Right lobe of liver (tissue), 6 donors: Measurements from ENCODE around the gene ELAPOR1. TPM values are rescaled to one million over a fixed set of nuclear protein-coding genes. Genes with fewer than 3 reads are reported as not detected.

ENCODE experiments used
- ATAC-seq, 4 donors: fragments of 200-7000 bp; cut with Tn5 transposase; one replicate each; pipeline ENCODE4 v1.9.1; 2020; ENCODE audit warnings: mild to moderate bottlenecking in 4 of 4, moderate library complexity in 4 of 4
- DNase-seq, 3 donors: peaks; one replicate each; pipeline ENCODE4 v3.0.0-alpha.2; 2020
- H3K27ac ChIP-seq, 3 donors: fragments of 200-600 bp; one replicate each; pipeline ENCODE4 v1.8.0; 2022
- H3K27me3 ChIP-seq, 2 donors: fragments of 200-600 bp; one replicate each; pipeline ENCODE4 v1.8.0; 2022
- H3K36me3 ChIP-seq, 4 donors: fragments of 200-600 bp; sonication (generic) in 1 of 4; one replicate each; pipeline versions ENCODE4 v1.5.1 to v1.8.0; 2017 to 2022; ENCODE audit warnings: control low read depth in 1 of 4
- H3K4me1 ChIP-seq, 4 donors: fragments of 200-600 bp; sonication (generic) in 1 of 4; one replicate each; pipeline versions ENCODE4 v1.5.1 to v1.8.0; 2017 to 2022; ENCODE audit warnings: control low read depth in 1 of 4
- H3K4me3 ChIP-seq, 3 donors: fragments of 200-600 bp; one replicate each; pipeline ENCODE4 v1.8.0; 2022
- H3K9me3 ChIP-seq, 4 donors: fragments of 200-600 bp; sonication (generic) in 1 of 4; one replicate each; pipeline versions ENCODE4 v1.5.1 to v1.8.0; 2017 to 2022; ENCODE audit warnings: control low read depth in 1 of 4
- POLR2A ChIP-seq: fragments of 450-650 bp; IDR thresholded peaks from one replicate; pipeline ENCODE4 v1.6.1; 2017; ENCODE audit warnings: antibody characterized with exemption, mild to moderate bottlenecking
- WGBS: methylation state at CpG from one replicate; pipeline ENCODE4 v1.1.6; 2018; ENCODE audit warnings: low coverage, low lambda C conversion rate; ENCODE audit not compliant: insufficient coverage; ENCODE audit errors: missing lambda C conversion rate; 5-methylcytosine and 5-hydroxymethylcytosine counted together
- intact Hi-C, 2 donors: fragments of 100-400 bp; cut with DNase I; formaldehyde crosslinking; loops; one replicate each; pipeline versions ENCODE4 v1.11.2 to v1.14.1; 2022
- total RNA-seq, 6 experiments: library from RNA; depleted of rRNA in 2 of 6; stranded (reverse); fragments of >200 nt in 2 of 6; fragmentation: NEBNext Ultra II Directional in 3 of 6; extraction: Animal tissue kit (Norgen Biotek cat#: 25700) in 3 of 6; gene quantifications; one replicate each; pipeline versions ENCODE4 v1.1.0 to v1.2.4, GENCODE V29; 2016 to 2023
- TF ChIP-seq, protein P1 (sequence below), 4 donors: fragments of 200-600 bp in 3 of 4; fragments of 450-650 bp in 1 of 4; IDR thresholded peaks; one replicate each; pipeline versions ENCODE4 v1.5.1 to v1.8.0; 2016 to 2022; ENCODE audit warnings: antibody characterized with exemption in 4 of 4, mild to moderate bottlenecking in 2 of 4
- donor health status: DM: no; HTN: yes; CAD: no.
- donor health status: DM: no; HTN: no; CAD: no.
- donor health status: DM: no; HTN: no; CAD: no.
- donor health status: DM: no; HTN: yes; CAD: no.
- donor health status: DM: no; HTN: yes; CAD: no.

Gene ELAPOR1
- total RNA-seq, 6 experiments from 2014 or later: 0.16 to 1.2 (median 0.22) TPM

DNA sequence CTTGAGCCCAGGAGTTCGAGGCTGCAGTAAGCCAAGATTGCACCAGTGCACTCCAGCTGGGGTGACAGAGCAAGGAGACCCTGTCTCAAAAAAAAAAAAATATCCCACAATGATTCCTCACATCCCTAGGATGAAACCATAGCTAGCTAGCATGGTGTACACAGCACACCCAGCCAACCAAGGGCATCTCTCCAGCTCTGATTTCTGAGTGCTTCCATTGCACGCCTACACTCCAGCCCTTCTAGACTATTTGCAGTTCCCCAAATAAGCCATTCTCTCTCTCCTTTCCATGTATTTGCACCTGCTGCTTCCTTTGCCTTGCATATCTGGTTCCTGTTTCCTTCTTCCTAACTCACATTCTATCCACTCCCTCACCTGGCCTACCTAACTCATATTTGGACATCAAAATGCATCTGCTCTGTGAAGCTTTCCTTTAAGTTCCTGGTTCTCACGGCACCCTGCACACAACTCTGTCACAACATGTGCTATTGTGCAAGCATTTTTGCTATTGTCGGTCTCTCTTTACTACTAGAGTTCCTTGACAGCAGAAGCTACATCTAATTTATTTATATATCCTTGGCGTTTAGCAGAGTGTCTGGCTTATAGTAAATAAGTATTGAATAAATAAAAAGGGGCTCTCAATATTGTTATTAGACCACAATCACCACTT is 2.4 kb upstream of the ELAPOR1 start:
- no peak overlapping the region for H3K27ac ChIP-seq
- peaks cover 0 to 18% (median 0%) of the 10 kb centered on the region in 4 donors for H3K4me1 ChIP-seq
- H3K27me3 ChIP-seq: peaks cover 5 to 6% of the 10 kb centered on the region in 2 donors
- no peak for DNase-seq
- no peaks in the 10 kb centered on the region for H3K36me3 ChIP-seq
- TF ChIP-seq POLR2A: no peak
- TF ChIP-seq, protein P1, sequence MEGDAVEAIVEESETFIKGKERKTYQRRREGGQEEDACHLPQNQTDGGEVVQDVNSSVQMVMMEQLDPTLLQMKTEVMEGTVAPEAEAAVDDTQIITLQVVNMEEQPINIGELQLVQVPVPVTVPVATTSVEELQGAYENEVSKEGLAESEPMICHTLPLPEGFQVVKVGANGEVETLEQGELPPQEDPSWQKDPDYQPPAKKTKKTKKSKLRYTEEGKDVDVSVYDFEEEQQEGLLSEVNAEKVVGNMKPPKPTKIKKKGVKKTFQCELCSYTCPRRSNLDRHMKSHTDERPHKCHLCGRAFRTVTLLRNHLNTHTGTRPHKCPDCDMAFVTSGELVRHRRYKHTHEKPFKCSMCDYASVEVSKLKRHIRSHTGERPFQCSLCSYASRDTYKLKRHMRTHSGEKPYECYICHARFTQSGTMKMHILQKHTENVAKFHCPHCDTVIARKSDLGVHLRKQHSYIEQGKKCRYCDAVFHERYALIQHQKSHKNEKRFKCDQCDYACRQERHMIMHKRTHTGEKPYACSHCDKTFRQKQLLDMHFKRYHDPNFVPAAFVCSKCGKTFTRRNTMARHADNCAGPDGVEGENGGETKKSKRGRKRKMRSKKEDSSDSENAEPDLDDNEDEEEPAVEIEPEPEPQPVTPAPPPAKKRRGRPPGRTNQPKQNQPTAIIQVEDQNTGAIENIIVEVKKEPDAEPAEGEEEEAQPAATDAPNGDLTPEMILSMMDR (IDR thresholded peaks at IDR 0.05): no peak
- no peaks in the 10 kb centered on the region for H3K9me3 ChIP-seq
- WGBS: 45% methylated on average over 5 of the region's 5 CpGs
- ATAC-seq: no peak
- H3K4me3 ChIP-seq: no peak overlapping the region
- intact Hi-C loops: no loop called here

DNA sequence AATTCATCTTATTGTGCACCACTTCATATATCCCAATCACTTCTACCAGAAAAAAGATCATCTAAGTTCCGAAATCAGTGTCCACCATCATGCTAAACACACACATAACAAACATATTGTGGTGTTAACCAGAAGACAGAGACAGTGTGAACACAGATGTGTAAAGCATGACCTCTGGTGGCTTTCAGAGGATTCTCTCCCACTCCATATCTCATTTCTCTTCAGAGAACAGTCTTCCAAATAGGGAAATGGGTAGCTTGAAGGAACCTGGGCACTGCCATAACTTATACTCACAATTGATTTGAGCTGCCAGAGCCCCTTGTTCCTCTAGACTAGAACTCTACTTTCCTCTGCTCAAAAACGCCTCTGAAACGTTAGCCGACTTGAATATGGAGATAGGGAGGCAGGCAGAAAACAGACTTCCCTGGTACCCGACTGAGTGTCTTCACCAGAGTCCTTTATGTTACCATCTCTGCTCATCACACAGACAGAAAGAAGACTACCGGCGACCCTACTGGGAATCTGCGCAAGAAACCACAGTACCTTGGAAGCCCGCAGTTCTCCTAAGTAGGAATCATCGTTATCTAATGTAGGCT is 1.8 kb upstream of the ELAPOR1 start:
- WGBS: 33% methylated on average over 10 of the region's 10 CpGs
- no peak overlapping the region for H3K4me3 ChIP-seq

DNA sequence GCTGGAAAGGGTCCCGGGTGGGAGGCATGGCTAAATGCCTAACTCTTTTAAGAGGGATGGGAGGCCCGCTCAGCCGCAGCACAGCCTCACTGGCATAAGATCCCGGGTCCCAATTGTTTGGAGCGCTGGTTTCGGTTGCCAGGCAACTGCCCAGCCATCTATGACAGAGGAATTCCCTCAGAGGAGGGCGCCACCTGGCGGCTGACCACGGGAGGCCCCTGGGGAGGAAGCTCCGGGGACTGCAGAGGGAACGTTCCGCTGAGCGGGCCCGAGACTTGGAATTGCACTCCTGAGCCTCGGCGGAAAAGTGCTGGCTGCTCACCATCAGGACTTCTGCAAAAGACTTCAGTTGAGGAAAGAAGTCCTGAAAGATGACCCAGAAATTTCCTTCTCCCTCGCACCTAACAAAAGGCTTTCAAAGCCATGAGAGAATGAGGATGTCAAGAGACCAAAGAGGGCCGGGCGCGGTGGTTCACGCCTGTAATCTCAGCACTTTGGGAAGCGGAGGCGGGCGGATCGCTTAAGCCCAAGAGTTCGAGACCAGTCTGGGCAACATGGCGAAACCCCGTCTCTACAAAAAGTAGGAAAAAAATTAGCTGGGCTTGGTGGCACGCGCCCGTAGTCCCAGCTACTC is 1.1 kb upstream of the ELAPOR1 start:
- H3K27ac ChIP-seq: no peak overlapping the region
- ATAC-seq (peak; percentile 95 to 97 (median 96)), DNase-seq (peak; percentile 92 to 94 (median 93))
- H3K4me1 ChIP-seq: peaks cover 0 to 18% (median 0%) of the 10 kb centered on the region in 4 donors
- peaks cover 5 to 6% of the 10 kb centered on the region in 2 donors for H3K27me3 ChIP-seq
- TF ChIP-seq, protein P1 (IDR thresholded peaks at IDR 0.05): peak; percentile 87 to 99 (median 98)
- TF ChIP-seq POLR2A: no peak
- WGBS: 11% methylated on average over 24 of the region's 31 CpGs
- H3K4me3 ChIP-seq: peak overlapping the region in 1 of 3 donors; percentile 3
- intact Hi-C loops: no loop called here
- H3K36me3 ChIP-seq: no peaks in the 10 kb centered on the region
- no peaks in the 10 kb centered on the region for H3K9me3 ChIP-seq

More for the DNA sequence above, 1.8 kb upstream of the ELAPOR1 start:
- Histone ChIP-seq H3K9me3 (no peaks in the 10 kb centered on the region), H3K4me1 (peaks cover 0 to 18% (median 0%) of the 10 kb centered on the region in 4 donors), H3K27ac (no peak overlapping the region), H3K27me3 (peaks cover 5 to 6% of the 10 kb centered on the region in 2 donors), H3K36me3 (no peaks in the 10 kb centered on the region)
- peak; percentile 59 to 76 (median 64) for ATAC-seq
- TF ChIP-seq, protein P1 (IDR thresholded peaks at IDR 0.05): peak in 1 of 4 donors; percentile 31
- no peak for TF ChIP-seq POLR2A
- DNase-seq: no peak
- intact Hi-C loops: no loop called here

DNA sequence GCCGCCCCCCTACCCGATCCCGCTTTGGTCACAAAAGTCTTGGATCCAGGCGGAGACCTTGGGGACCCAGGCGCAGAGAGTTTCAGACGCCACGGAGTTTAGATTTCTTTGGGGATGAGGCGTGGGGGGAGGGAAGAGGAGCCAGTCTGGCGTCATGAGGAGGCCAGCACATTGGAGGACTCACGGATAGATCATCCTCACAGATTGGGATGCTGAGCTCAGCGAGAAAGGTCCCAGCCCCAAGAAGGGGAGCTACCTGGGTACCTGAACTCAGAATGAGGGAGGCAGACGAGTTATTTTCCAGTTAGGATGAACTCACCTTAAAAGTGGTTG is 393 bp downstream of the ELAPOR1 start:
- ATAC-seq: no peak

More for the DNA sequence above, 393 bp downstream of the ELAPOR1 start:
- no peak for DNase-seq
- no peak overlapping the region for H3K4me3 ChIP-seq
- no peaks in the 10 kb centered on the region for H3K9me3 ChIP-seq
- H3K4me1 ChIP-seq: peaks cover 0 to 18% (median 0%) of the 10 kb centered on the region in 4 donors
- no peak overlapping the region for H3K27ac ChIP-seq
- intact Hi-C loops: no loop called here
- peaks cover 5 to 6% of the 10 kb centered on the region in 2 donors for H3K27me3 ChIP-seq
- 2% methylated on average over 8 of the region's 12 CpGs for WGBS
- H3K36me3 ChIP-seq: no peaks in the 10 kb centered on the region
- TF ChIP-seq, protein P1 (IDR thresholded peaks at IDR 0.05): no peak
- no peak for TF ChIP-seq POLR2A
